Bronchial epithelial cell (primary cell): Measurements from ENCODE around the gene C11orf98. TPM values are rescaled to one million over a fixed set of nuclear protein-coding genes. Genes with fewer than 3 reads are reported as not detected.
A peak's percentile ranks its signal among the peaks of the same experiment; 100 is the strongest.

Experiments
- DNase-seq: peaks from one replicate; pipeline ENCODE4 v3.0.0-alpha.2; 2010; ENCODE audit warnings: low read depth
- FAIRE-seq: peaks from 2 replicates; lab custom pipeline; 2011; peaks lifted over from hg19 to GRCh38; lab: Jason Lieb, UNC
- H3K27me3 ChIP-seq: 2 replicates; pipeline ENCODE4 v1.5.1; 2011; ENCODE audit warnings: low read length; ENCODE audit not compliant: control insufficient read depth, insufficient read depth
- H3K36me3 ChIP-seq: 2 replicates; pipeline ENCODE4 v1.5.1; 2011; ENCODE audit warnings: low read length; ENCODE audit not compliant: control insufficient read depth, insufficient read depth
- H3K4me3 ChIP-seq: 2 replicates; pipeline ENCODE4 v1.5.1; 2011; ENCODE audit warnings: mild to moderate bottlenecking, low read depth, low read length, control low read depth
- total RNA-seq: library from RNA; depleted of rRNA; stranded (reverse); fragments of >200 nt; gene quantifications from 2 replicates; pipeline ENCODE4 v1.2.1, GENCODE V29; 2014
- TF ChIP-seq, protein P1 (sequence below): IDR thresholded peaks from 2 replicates; pipeline ENCODE4 v1.5.1; 2011; ENCODE audit warnings: mild to moderate bottlenecking, moderate library complexity, low read length, control low read depth, inconsistent platforms; ENCODE audit not compliant: insufficient read depth, severe bottlenecking

The C11orf98 gene
- total RNA-seq, 1 donor from 2014 or later, result 83.7 TPM

DNA sequence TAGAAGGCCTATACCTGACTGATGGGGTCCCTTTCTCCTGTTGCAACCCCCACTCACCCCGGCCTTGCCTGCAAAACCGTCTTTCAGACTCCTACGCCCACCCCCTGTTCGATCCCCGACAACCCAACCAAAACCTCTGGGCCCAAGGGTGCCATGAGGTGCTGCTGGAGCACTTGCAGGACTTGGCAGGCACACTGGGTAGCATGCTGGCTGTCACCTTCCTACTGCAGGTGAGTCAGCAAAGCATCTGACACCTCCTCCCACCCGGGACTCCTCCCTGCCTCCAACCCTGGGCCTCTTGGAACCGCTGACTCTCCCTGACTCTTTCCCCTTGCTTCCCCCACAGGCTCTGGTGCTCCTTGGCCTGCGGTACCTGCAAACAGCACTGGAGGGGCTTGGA is 50.7 kb downstream of the C11orf98 start:
- FAIRE-seq, result peak; percentile 84
- DNase-seq, result peak; percentile 73
- Histone ChIP-seq H3K4me3 (no peak overlapping the region), H3K36me3 (peaks cover 10% of the 10 kb centered on the region), H3K27me3 (no peaks in the 10 kb centered on the region)
- TF ChIP-seq, protein P1, sequence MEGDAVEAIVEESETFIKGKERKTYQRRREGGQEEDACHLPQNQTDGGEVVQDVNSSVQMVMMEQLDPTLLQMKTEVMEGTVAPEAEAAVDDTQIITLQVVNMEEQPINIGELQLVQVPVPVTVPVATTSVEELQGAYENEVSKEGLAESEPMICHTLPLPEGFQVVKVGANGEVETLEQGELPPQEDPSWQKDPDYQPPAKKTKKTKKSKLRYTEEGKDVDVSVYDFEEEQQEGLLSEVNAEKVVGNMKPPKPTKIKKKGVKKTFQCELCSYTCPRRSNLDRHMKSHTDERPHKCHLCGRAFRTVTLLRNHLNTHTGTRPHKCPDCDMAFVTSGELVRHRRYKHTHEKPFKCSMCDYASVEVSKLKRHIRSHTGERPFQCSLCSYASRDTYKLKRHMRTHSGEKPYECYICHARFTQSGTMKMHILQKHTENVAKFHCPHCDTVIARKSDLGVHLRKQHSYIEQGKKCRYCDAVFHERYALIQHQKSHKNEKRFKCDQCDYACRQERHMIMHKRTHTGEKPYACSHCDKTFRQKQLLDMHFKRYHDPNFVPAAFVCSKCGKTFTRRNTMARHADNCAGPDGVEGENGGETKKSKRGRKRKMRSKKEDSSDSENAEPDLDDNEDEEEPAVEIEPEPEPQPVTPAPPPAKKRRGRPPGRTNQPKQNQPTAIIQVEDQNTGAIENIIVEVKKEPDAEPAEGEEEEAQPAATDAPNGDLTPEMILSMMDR, result no peak

DNA sequence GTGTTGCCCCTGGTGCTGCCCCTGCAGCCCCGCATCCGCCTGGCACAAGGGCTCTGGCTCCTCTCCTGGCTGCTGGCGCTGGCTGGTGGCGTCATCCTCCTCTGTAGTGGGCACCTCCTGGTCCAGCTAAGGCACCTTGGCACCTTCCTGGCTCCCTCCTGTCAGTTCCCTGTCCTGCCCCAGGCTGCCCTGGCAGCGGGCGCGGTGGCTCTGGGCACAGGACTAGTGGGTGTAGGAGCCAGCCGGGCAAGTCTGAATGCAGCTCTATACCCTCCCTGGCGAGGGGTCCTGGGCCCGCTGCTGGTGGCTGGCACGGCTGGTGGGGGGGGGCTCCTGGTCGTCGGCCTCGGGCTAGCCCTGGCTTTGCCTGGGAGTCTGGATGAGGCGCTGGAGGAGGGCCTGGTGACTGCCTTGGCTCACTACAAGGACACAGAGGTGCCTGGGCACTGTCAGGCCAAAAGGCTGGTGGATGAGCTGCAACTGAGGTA is 51.7 kb downstream of the C11orf98 start:
- no peak for DNase-seq
- Histone ChIP-seq H3K36me3 (peaks cover 13% of the 10 kb centered on the region), H3K27me3 (no peaks in the 10 kb centered on the region), H3K4me3 (no peak overlapping the region)
- TF ChIP-seq, protein P1, result no peak
- no peak for FAIRE-seq

Other genes with a start within 250 kb of the C11orf98 start
- gene SCGB1A1, start 246.2 kb downstream of the C11orf98 start, total RNA-seq, result not detected in 2 replicates
- 354 and 607 TPM in 2 replicates for gene AHNAK, start 118.4 kb downstream of the C11orf98 start, total RNA-seq
- 2,058 and 2,441 TPM in 2 replicates for gene EEF1G, start 91.3 kb downstream of the C11orf98 start, total RNA-seq
- 7.0 and 9.5 TPM in 2 replicates for gene TUT1, start 73.7 kb downstream of the C11orf98 start, total RNA-seq
- gene MTA2, start 63.3 kb downstream of the C11orf98 start, total RNA-seq, result 150 and 162 TPM in 2 replicates
- gene EML3, start 52.4 kb downstream of the C11orf98 start, total RNA-seq, result 10.0 and 11.1 TPM in 2 replicates
- 2.6 and 2.8 TPM in 2 replicates for gene ROM1, start 52.0 kb downstream of the C11orf98 start, total RNA-seq
- gene B3GAT3, start 43.2 kb downstream of the C11orf98 start, total RNA-seq, result 24.2 and 26.2 TPM in 2 replicates
- 138 TPM in 2 replicates for gene GANAB, start 18.6 kb downstream of the C11orf98 start, total RNA-seq
- 17.1 and 19.8 TPM in 2 replicates for gene INTS5, start 11.9 kb downstream of the C11orf98 start, total RNA-seq
- 12.3 and 21.3 TPM in 2 replicates for gene CSKMT, start 102 bp upstream of the C11orf98 start, total RNA-seq
- 27.9 and 29.4 TPM in 2 replicates for gene UQCC3, start 6.5 kb upstream of the C11orf98 start, total RNA-seq
- gene LBHD1, start 7.1 kb upstream of the C11orf98 start, total RNA-seq, result 0.77 and 1.1 TPM in 2 replicates
- 176 and 227 TPM in 2 replicates for gene UBXN1, start 13.9 kb upstream of the C11orf98 start, total RNA-seq
- 0.26 and 1.2 TPM in 2 replicates for gene LRRN4CL, start 24.3 kb upstream of the C11orf98 start, total RNA-seq
- gene BSCL2, start 42.2 kb upstream of the C11orf98 start, total RNA-seq, result 23.7 and 42.0 TPM in 2 replicates
- gene GNG3, start 42.5 kb upstream of the C11orf98 start, total RNA-seq, result not detected in 2 replicates
- 9.2 and 15.2 TPM in 2 replicates for gene HNRNPUL2, start 62.2 kb upstream of the C11orf98 start, total RNA-seq
- 21.4 and 27.4 TPM in 2 replicates for gene TTC9C, start 63.3 kb upstream of the C11orf98 start, total RNA-seq
- gene ZBTB3, start 89.0 kb upstream of the C11orf98 start, total RNA-seq, result 11.0 and 11.6 TPM in 2 replicates
- 102 and 121 TPM in 2 replicates for gene POLR2G, start 96.4 kb upstream of the C11orf98 start, total RNA-seq
- gene TAF6L, start 106.2 kb upstream of the C11orf98 start, total RNA-seq, result 16.6 and 17.1 TPM in 2 replicates
- gene TMEM179B, start 122.2 kb upstream of the C11orf98 start, total RNA-seq, result 19.0 and 30.0 TPM in 2 replicates
- gene TMEM223, start 126.8 kb upstream of the C11orf98 start, total RNA-seq, result 18.6 and 19.5 TPM in 2 replicates
- 13.4 and 15.3 TPM in 2 replicates for gene NXF1, start 140.2 kb upstream of the C11orf98 start, total RNA-seq
- 31.3 and 36.2 TPM in 2 replicates for gene STX5, start 166.8 kb upstream of the C11orf98 start, total RNA-seq
- not detected in 2 replicates for gene TEX54, start 167.6 kb upstream of the C11orf98 start, total RNA-seq
- gene WDR74, start 174.4 kb upstream of the C11orf98 start, total RNA-seq, result 59.0 and 113 TPM in 2 replicates
- gene SLC3A2, start 215.7 kb upstream of the C11orf98 start, total RNA-seq, result 1,292 and 1,548 TPM in 2 replicates